ENCODE data around the gene ZNF160. TPM values are rescaled to one million over a fixed set of nuclear protein-coding genes. Genes with fewer than 3 reads are reported as not detected.
"Not testable (repeated sequence)": the region's sequence is repeated elsewhere in the genome, so short reads cannot be mapped to it uniquely, and the experiment has no call there.

The ZNF160 gene
- total RNA-seq, 2 experiments from 2014 or later, result 40.2 to 42.9 TPM

DNA sequence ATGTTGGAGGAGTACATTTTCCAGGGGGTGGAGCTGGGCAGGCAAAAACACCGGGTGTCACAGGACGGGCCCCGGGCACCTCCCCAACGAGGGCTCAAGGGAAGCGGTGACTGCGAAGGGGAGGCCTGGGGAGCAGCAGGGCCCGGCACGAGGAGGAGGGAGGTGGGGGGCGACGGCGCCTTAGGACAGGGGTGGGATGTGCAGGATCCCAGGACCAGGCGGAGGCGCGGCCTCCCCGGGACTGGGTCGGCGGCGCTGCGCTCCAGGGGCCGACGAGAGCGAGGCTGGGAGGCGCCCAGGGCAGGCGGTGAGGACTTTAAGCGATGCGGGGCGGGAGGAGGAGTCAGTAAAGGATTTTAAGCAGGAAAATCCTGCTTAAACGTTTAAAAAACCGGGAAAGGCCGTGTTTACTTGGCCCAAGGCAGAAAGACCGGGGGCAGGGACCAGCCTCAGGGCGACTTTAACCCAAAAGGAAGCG is 427 bp downstream of the ZNF160 start:
- peak overlapping the region; percentile 84 for H3K4me3 Mint-ChIP-seq
- POLR2A ChIA-PET, result no interaction called here

DNA sequence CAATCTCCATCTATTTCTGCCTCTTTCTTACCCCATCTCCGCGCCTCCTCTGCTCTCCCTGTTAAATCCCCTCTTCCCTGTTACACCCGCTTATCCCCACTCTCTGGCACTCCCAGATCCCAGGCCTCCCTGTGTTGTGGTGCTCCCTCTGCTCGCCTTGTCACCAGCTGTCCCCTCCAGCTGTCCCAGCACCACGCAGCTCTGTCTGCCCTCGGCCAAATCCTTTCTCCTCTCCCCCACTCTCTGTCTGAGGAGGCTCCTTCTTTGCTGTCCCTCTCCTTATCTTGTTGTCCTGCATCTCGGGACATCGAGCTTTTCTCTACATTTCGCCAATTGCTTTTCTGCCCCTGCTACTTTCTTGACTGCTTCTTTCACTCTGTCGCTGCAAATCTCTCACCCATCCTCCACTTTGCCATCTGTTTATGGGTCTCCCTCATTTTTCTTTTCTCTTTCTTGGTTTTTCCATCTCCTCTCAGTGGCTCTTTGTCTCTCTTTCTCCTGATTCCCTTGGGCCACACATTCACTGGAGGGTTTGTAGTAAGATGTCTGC is 941 bp downstream of the ZNF160 start:
- H3K27ac Mint-ChIP-seq, result peak overlapping the region; percentile 93
- no peaks in the 10 kb centered on the region for H3K27me3 Mint-ChIP-seq
- H3K4me3 Mint-ChIP-seq, result peak overlapping the region; percentile 84
- peaks cover 35% of the 10 kb centered on the region for H3K4me1 Mint-ChIP-seq
- H3K36me3 Mint-ChIP-seq (ENCODE audit: low read depth), result peaks cover 44% of the 10 kb centered on the region
- POLR2A ChIA-PET, result no interaction called here
- peaks cover 32% of the 10 kb centered on the region for H3K9me3 Mint-ChIP-seq
- CTCF ChIA-PET, result interaction anchor here (0.5 kb wide), 1 partner anchor 804 kb away, joined by 5 read pairs; no protein-coding TSS in a partner anchor
- no peak for DNase-seq

More for the DNA sequence above, 427 bp downstream of the ZNF160 start:
- H3K27me3 Mint-ChIP-seq, result no peaks in the 10 kb centered on the region
- DNase-seq, result peak; percentile 55
- CTCF ChIA-PET, result no interaction called here
- H3K27ac Mint-ChIP-seq, result peak overlapping the region; percentile 93
- peaks cover 39% of the 10 kb centered on the region for H3K36me3 Mint-ChIP-seq (ENCODE audit: low read depth)
- H3K4me1 Mint-ChIP-seq, result peaks cover 35% of the 10 kb centered on the region
- peaks cover 31% of the 10 kb centered on the region for H3K9me3 Mint-ChIP-seq

GRCh38 chr19:53101518-53101917 is 1.7 kb downstream of the ZNF160 start:
- POLR2A ChIA-PET, result no interaction called here

GRCh38 chr19:53098570-53098969 is 4.7 kb downstream of the ZNF160 start:
- H3K27me3 Mint-ChIP-seq, POLR2A ChIA-PET, H3K4me3 Mint-ChIP-seq, H3K27ac Mint-ChIP-seq, DNase-seq, CTCF ChIA-PET: not testable (repeated sequence)
- H3K4me1 Mint-ChIP-seq, result peaks cover 25% of the 10 kb centered on the region
- peaks cover 70% of the 10 kb centered on the region for H3K36me3 Mint-ChIP-seq (ENCODE audit: low read depth)
- H3K9me3 Mint-ChIP-seq, result peaks cover 32% of the 10 kb centered on the region

More at GRCh38 chr19:53101518-53101917, 1.7 kb downstream of the ZNF160 start:
- Mint-ChIP-seq H3K27ac (peak overlapping the region; percentile 93), H3K4me1 (peaks cover 35% of the 10 kb centered on the region), H3K27me3 (no peaks in the 10 kb centered on the region), H3K9me3 (peaks cover 27% of the 10 kb centered on the region), H3K36me3 (ENCODE audit: low read depth) (peaks cover 47% of the 10 kb centered on the region), H3K4me3 (peak overlapping the region; percentile 84)
- CTCF ChIA-PET, result interaction anchor here (0.5 kb wide), 1 partner anchor 803 kb away, joined by 5 read pairs; no protein-coding TSS in a partner anchor
- peak; percentile 31 for DNase-seq

DNA sequence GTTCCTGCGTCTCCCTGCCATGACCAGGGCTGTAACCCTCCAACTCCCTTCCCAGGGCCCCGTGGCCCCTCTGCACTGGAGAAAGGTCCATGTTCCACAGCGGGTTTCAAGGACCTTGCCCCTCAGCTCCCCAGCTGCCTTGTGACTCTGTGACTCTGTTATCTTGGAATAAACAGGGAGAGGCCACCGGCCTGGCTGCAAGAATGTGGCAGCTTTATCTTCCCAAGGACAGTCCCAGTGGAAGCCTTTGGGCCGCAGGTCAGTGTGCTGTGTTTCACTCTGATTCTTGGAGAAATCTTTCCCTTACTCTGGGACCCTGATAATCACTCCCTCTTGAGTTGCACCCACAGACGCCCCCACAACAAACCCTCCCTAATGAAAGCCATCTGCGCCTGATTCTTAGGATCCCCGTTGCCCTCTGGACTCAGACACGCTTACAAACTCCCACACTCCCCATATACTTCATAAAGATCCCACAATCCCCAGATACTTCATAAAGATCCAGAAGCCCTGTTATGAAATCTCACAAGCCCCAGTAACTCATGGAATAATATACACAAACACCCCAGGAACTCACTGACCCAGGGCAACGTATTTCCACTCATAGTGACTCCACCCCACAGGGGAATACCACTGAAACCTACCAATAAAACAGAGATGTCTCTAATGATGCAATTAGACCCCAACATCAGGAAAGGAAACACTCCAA is 6.1 kb downstream of the ZNF160 start:
- H3K27ac Mint-ChIP-seq, CTCF ChIA-PET, H3K4me3 Mint-ChIP-seq, POLR2A ChIA-PET, DNase-seq, H3K27me3 Mint-ChIP-seq: not testable (repeated sequence)
- H3K4me1 Mint-ChIP-seq, result peaks cover 19% of the 10 kb centered on the region
- H3K36me3 Mint-ChIP-seq (ENCODE audit: low read depth), result peaks cover 75% of the 10 kb centered on the region
- peaks cover 36% of the 10 kb centered on the region for H3K9me3 Mint-ChIP-seq

GRCh38 chr19:53096579-53096978 is 6.6 kb downstream of the ZNF160 start:
- POLR2A ChIA-PET, H3K4me3 Mint-ChIP-seq, DNase-seq, H3K27ac Mint-ChIP-seq, H3K27me3 Mint-ChIP-seq, CTCF ChIA-PET: not testable (repeated sequence)
- Mint-ChIP-seq H3K4me1 (peaks cover 14% of the 10 kb centered on the region), H3K9me3 (peaks cover 34% of the 10 kb centered on the region), H3K36me3 (ENCODE audit: low read depth) (peaks cover 73% of the 10 kb centered on the region)

DNA sequence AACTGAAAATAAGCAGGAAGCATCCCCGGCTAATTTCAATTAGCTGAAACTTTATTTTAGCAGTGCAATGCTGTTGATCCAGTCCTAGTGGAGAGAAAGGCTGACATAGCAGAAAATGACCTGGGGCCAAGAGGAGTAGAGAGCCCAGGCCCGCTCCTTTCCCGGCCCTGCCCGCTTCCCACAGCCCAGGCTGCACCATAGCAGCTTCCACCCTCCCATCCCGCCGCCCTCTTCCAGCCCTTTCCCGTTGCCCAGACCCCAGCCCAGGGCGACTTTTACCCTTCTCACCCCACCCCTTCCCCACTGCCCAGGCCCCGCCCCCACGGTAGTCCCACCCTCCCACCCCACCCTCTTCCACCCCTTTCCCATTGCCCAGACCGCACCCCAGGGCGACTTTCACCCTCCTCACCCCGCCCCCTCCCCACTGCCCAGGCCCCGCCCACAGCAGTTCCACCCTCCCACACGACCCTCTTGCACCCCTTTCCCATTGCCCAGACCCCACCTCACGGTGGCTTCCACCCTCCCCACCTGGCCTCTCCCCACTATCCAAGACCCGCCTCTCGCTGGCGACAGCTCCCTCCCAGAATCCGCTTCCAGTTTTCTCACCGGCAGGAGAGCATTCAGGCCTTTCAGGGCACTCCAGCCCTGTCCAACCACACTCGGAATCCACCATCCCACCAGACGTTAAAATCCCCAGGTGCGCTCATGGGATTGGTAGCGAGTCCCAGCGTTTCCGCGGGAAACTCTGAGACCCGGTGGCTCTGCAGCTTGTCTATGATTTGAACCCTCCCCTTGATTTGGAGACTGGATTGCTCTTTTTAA is 8.3 kb downstream of the ZNF160 start:
- Mint-ChIP-seq H3K27me3 (no peaks in the 10 kb centered on the region), H3K9me3 (peaks cover 31% of the 10 kb centered on the region), H3K36me3 (ENCODE audit: low read depth) (peaks cover 83% of the 10 kb centered on the region), H3K4me1 (peaks cover 10% of the 10 kb centered on the region), H3K27ac (no peak overlapping the region), H3K4me3 (no peak overlapping the region)
- ChIA-PET CTCF (no interaction called here), POLR2A (no interaction called here)
- no peak for DNase-seq

DNA sequence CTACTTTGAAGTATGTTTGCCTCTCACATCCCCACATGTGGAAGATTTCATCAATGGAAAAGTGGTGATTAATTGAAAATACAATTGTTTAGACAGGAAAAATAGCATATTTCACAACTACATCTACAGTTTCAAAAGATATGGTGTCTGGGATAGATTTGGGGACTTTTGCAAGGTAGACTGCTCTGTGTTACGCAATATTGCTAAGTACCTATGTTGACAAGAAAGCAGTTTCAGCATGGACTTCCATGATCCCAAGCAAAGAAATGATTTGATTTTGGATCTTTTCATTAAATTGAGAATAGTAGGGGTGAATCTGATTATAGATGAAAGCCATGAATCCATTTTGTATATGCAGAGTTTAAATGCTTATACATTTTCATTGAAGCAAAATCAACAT is 10.5 kb downstream of the ZNF160 start:
- Mint-ChIP-seq H3K27me3 (no peaks in the 10 kb centered on the region), H3K4me3 (no peak overlapping the region), H3K27ac (no peak overlapping the region), H3K4me1 (no peaks in the 10 kb centered on the region), H3K9me3 (peaks cover 22% of the 10 kb centered on the region), H3K36me3 (ENCODE audit: low read depth) (peaks cover 83% of the 10 kb centered on the region)
- CTCF ChIA-PET, result no interaction called here
- no peak for DNase-seq
- POLR2A ChIA-PET, result no interaction called here

- no peak for DNase-seq
- H3K27ac Mint-ChIP-seq, result no peak overlapping the region
- no peak overlapping the region for H3K4me3 Mint-ChIP-seq
- no peaks in the 10 kb centered on the region for H3K4me1 Mint-ChIP-seq
- ChIA-PET POLR2A (no interaction called here), CTCF (no interaction called here)
- H3K27me3 Mint-ChIP-seq, result no peaks in the 10 kb centered on the region
- H3K9me3 Mint-ChIP-seq, result peaks cover 23% of the 10 kb centered on the region
- peaks cover 84% of the 10 kb centered on the region for H3K36me3 Mint-ChIP-seq (ENCODE audit: low read depth)
Measured at GRCh38 chr19:53091413-53092254, 11.6 kb downstream of the ZNF160 start.

- Mint-ChIP-seq H3K36me3 (ENCODE audit: low read depth) (peaks cover 90% of the 10 kb centered on the region), H3K9me3 (peaks cover 38% of the 10 kb centered on the region), H3K4me1 (no peaks in the 10 kb centered on the region), H3K4me3 (no peak overlapping the region), H3K27me3 (no peaks in the 10 kb centered on the region), H3K27ac (no peak overlapping the region)
- ChIA-PET CTCF (no interaction called here), POLR2A (no interaction called here)
- no peak for DNase-seq
Measured at GRCh38 chr19:53088091-53088490, 15.1 kb downstream of the ZNF160 start.

DNA sequence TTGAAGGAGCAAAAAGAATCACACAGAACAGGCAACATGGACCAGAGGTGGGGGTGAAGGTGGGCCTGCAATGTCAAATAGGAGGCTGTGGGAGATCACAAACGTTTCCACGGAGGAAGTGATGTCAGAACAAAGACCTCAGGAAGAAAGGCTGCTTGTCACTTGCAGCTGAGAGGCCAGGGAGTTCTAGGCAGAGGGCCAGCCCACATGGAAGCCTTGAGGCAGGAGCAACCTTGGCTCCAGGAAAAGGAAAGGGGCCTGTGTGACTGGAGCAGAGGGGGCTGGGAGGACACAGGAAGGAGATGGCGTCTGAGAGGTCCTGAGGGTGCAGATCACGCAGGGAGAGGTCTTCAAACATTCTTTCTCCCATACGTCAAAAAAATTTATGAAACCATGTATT is 16.3 kb downstream of the ZNF160 start:
- no peak for DNase-seq
- CTCF ChIA-PET, result no interaction called here
- Mint-ChIP-seq H3K4me1 (no peaks in the 10 kb centered on the region), H3K27ac (no peak overlapping the region), H3K4me3 (no peak overlapping the region), H3K36me3 (ENCODE audit: low read depth) (peaks cover 94% of the 10 kb centered on the region), H3K27me3 (no peaks in the 10 kb centered on the region), H3K9me3 (peaks cover 36% of the 10 kb centered on the region)
- POLR2A ChIA-PET, result no interaction called here

DNA sequence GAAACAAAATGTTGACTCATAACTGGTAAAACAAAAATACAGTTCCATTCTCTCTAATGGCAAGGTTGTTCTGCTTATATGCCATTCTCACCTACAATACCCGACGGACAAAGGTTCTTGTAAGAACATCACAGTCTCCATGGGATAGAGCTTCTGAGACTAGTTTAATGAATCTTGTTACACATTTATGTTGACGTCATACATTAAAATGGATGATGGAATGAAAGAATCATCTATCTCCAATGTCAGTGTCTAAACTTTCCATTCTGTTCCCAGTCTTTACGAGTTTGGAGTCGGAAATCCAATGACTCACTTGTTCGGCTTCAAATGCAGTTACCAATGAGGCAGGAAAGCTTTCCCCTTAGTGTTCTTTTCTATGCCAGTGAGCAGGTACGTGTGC is 17.7 kb downstream of the ZNF160 start:
- Mint-ChIP-seq H3K27me3 (no peaks in the 10 kb centered on the region), H3K4me1 (no peaks in the 10 kb centered on the region), H3K4me3 (no peak overlapping the region), H3K27ac (no peak overlapping the region), H3K36me3 (ENCODE audit: low read depth) (peaks cover 94% of the 10 kb centered on the region), H3K9me3 (peaks cover 50% of the 10 kb centered on the region)
- CTCF ChIA-PET, result no interaction called here
- DNase-seq, result no peak
- POLR2A ChIA-PET, result no interaction called here

Measured in activated CD4-positive, alpha-beta T cell treated with anti-CD3 and anti-CD28 coated beads, Interleukin-2, amount 10 ng/mL, durations not matched to agents 7 days and 5 days (primary cell).